ENCODE data around the gene CC2D1B. TPM values are rescaled to one million over a fixed set of nuclear protein-coding genes. Genes with fewer than 3 reads are reported as not detected.

CC2D1B gene
- total and polyA plus RNA-seq, 2 donors (not counting 3 experiments of a cell fraction or from before 2014, with no cell fraction given), result 16.9 to 32.6 TPM

GRCh38 chr1:52402860-52403240 lies 36.8 kb upstream of the CC2D1B start:
- no peak for DNase-seq (ENCODE audit: low read depth, low spot score)
- Histone ChIP-seq H3K4me3 (replicated peaks in 1 of 3; ENCODE audit: insufficient read depth in 1 of 3, low read depth in 1 of 3, low read length in 3 of 3) (peak overlapping the region in 1 of 3 experiments; percentile 98), H4K20me1 (replicated peaks; ENCODE audit: control insufficient read depth, extremely low read depth, insufficient read depth, low read length) (no peaks in the 10 kb centered on the region), H3K4me2 (ENCODE audit: insufficient read depth, low read length) (peak overlapping the region; percentile 84), H2AFZ (ENCODE audit: low read depth, low read length) (peak overlapping the region; percentile 11), H3K27ac (ENCODE audit: insufficient read depth, low read depth, low read length) (no peak overlapping the region), H3K36me3 (ENCODE audit: control insufficient read depth in 2 of 2, extremely low read depth in 1 of 2, insufficient read depth in 2 of 2, low read length in 2 of 2) (no peaks in the 10 kb centered on the region), H3K9me1 (replicated peaks; ENCODE audit: control insufficient read depth, extremely low read depth, insufficient read depth, low read length) (no peaks in the 10 kb centered on the region), H3K4me1 (ENCODE audit: control insufficient read depth, extremely low read depth, insufficient read depth, low read length) (peaks cover 14% of the 10 kb centered on the region), H3K9me3 (replicated peaks; ENCODE audit: control insufficient read depth, insufficient read depth, low read length) (no peaks in the 10 kb centered on the region), H3K9ac (replicated peaks; ENCODE audit: extremely low read depth, insufficient read depth, low read length) (peak overlapping the region; percentile 98), H3K79me2 (ENCODE audit: control insufficient read depth, insufficient read depth, low read length) (peaks cover 34% of the 10 kb centered on the region), H3K27me3 (ENCODE audit: control insufficient read depth in 2 of 2, insufficient read depth in 2 of 2, low read length in 2 of 2) (no peaks in the 10 kb centered on the region)
- no peak for FAIRE-seq
- CTCF ChIA-PET, result interaction anchor here (4.0 kb wide), 1 partner anchor 283 kb away, joined by 27 read pairs; no protein-coding TSS in a partner anchor
- dilution Hi-C loops (cut with MboI; ENCODE audit: extremely low pct_ligation_motif_present, low sequenced_read_pairs), result no loop called here
- intact Hi-C loops (cut with micrococcal nuclease), result loop anchor here (10.0 kb wide), 1 partner anchor 792 kb away; the partner anchor contains the start of gene CPT2
- POLR2A ChIA-PET, result no interaction called here
- BruUV-seq (replicated peaks), result no TSS peak
- TF ChIP-seq FOS (IDR thresholded peaks at IDR 0.05; ENCODE audit: borderline replicate concordance, insufficient read depth, low read length) (no peak), EZH2 (IDR thresholded peaks at IDR 0.05; ENCODE audit: borderline replicate concordance, low read depth, low read length, severe bottlenecking) (no peak), GATA2 (IDR thresholded peaks at IDR 0.05; ENCODE audit: insufficient read depth, insufficient read length, low read depth, low read length) (no peak), POLR2A (IDR thresholded peaks at IDR 0.05; ENCODE audit: low read depth, low read length) (no peak), POLR2AphosphoS5 (IDR thresholded peaks at IDR 0.05; ENCODE audit: insufficient read depth, low read depth, low read length) (no peak), MYC (IDR thresholded peaks at IDR 0.05; ENCODE audit: low read depth, low read length) (no peak), CTCF (IDR thresholded peaks at IDR 0.05; ENCODE audit: extremely low read depth in 1 of 2, insufficient read depth in 1 of 2, low read depth in 1 of 2, low read length in 2 of 2) (no peak), JUN (IDR thresholded peaks at IDR 0.05; ENCODE audit: borderline replicate concordance, insufficient read depth, insufficient read length, low read depth) (no peak), MAX (IDR thresholded peaks at IDR 0.05; ENCODE audit: insufficient read depth, insufficient read length) (no peak)

Measured in endothelial cell of umbilical vein (primary cell).